HG03575 (cell line): ENCODE results near the gene EML6.

Source experiments
- ATAC-seq: cut with Tn5 transposase; IDR thresholded peaks from one replicate; pipeline ENCODE4 v1.9.1; 2021; ENCODE audit not compliant: unreplicated experiment, insufficient number of reproducible peaks, low FRiP score; ENCODE audit errors: extremely low read depth

Gene EML6

DNA sequence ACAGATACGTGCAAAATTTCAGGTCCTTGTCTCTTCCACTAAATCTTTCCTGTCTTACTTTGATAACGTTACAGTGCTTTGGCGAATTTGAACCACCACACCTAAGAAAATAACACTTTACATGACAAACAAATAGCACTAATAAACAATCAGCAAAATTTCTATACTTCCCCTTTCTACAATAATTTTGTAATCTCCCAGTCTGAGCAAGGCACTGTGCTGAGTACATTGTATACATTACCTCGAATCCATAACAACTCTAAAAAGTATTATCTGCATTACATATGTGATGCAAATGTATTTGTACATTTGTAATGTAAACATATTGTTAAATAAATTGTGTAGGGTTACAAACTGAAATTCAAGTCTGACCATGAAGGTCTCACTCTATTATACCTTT is 276.9 kb downstream of the EML6 start:
- no peak for ATAC-seq

DNA sequence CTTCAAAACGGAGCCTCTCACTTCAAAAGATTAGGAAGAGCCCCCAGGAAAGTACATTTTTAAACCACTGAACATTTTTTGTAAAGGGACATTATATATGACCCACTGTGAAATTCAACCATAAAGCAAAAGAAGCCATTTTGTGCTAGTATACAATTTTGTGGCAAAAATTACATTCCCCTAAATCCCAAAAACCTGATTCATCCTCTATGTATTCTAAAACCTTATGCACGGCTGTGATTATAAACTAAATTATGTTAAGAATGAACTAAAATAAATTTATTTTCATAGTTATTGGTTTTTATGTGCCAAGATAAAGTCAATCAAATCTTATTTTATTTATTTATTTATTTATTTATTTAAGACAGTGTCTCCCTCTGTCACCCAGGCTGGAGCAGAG is 278.3 kb downstream of the EML6 start:
- no peak for ATAC-seq

DNA sequence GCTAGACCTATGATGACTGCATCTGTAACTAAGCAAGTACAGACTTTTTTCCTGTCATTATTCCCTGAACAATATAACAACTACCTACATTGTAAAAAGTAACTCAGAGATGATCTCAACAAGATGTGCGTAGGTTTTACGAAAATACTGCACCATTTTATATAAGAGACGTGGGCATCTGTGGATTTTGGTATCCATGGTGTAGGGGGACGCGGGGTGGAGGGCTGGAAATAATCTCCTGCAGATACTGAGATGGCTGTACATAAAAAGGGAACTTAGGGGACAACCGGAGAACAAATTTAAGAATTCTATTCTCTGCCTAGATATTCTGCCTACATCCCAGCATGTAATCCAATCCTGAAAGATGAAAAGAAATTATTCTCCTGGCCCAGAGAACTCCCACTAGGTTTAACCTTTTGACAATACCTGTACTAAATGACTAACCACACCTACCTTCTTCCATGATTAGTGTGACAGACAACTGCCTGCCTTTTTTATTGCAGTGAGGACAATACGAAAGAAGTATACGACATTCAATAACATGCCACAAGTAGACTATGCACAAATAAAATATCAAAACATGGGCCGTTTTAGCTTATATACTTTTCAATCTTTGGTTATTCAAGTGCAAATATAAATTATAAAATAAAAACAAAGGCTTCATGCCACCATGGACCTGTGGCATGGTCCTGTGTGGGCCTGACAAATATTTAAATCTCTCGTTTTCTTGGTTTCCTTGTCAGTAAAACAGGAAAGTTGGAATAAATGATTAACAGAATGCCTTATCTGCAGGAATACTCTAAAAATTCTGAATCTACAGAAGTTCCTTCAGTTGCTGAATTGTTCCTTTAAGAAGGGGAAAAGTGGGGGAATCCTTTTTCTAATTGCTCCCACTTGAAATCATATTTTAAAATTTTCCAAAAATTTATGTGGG is 280.5 kb downstream of the EML6 start:
- no peak for ATAC-seq

DNA sequence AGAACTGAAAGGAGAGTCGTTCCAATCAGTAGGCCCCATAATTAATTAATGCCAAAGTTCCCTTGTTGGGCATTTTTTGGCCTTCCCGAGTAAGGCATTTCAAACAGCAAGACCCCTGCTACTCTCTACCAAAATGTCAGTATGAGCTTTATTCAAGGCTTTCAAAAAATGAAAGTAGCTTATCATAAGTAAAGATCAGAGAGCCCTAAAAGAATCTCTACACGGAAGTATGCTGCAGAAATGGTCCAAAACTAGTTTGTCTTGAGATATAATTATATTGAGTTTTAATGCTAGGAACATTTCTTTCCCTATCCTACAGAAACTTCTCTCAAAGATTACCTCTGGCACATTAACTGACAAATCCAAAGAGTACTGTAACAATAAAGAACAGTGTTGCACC is 282.8 kb downstream of the EML6 start:
- ATAC-seq: no peak

DNA sequence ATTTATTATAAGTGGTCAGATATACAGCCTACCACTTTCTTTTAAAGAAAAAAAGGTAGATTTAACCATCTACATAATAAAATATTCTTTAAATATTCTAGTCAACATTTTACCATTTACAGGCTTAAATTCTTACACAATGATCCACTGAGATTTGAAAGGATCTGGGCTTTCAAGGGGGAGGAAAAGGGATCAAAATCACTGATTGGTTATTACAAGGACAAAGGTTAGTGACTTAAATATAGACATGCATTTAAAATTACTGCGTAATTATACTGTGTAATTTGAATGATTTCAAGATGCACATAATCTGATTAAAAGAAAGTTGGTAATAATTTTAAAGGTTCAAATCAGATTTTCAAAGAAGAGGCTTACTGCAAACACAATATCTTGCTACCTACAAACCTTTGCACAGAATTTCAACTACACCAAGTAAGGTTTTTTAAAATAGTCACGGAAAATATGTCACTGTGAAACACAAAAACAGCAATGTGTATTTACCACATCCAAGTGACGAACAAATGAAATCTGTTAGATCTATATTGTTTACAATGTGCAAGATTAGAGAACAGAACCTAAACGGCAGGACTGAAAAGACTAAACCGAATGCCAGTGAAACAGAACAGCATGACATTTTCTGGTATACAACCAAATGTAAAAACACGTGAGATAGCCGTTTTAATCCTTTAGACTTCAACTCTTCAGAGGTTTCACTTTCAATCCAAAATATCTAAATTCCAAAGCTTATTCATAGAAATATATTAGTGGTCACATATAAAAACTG is 286.0 kb downstream of the EML6 start:
- ATAC-seq: peak; percentile 11

DNA sequence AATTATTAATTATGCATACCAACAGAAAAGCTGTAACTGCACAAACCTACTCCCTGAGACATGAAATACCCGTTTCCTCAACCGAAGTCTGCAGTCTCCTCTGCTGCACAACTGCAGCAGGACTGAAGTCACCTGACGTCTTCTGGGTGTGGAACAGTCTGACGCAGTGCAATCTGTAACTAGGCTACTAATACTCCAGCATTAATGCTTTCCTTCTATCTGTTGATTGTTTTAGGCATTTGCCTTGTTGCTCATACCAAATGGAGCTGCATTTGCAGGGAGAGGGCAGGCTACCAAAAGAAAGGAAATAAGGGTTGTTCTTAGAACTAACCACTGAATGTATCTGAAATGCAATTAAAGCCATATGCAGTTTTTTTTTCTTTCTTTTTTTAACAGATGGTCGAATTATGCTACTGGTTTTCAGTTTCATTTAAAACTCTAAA is 286.7 kb downstream of the EML6 start:
- peak; percentile 48 for ATAC-seq

DNA sequence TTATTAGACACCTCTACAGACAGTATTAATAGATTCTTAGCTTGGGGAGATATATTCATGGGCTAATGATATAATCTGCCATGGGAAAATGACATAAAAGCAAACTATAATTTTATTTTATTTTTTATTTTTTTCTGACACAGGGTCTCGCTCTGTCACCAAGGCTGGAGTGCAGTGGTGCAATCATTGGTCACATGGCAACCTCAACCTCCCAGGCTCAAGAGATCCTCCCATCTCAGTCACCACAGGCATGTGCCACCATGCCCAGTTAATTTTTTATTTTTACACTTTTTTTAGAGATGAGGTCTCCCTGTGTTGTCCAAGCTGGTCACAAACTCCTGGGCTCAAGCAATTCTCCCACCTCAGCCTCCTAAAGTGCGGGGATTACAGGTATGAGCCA is 287.5 kb downstream of the EML6 start:
- ATAC-seq: no peak

DNA sequence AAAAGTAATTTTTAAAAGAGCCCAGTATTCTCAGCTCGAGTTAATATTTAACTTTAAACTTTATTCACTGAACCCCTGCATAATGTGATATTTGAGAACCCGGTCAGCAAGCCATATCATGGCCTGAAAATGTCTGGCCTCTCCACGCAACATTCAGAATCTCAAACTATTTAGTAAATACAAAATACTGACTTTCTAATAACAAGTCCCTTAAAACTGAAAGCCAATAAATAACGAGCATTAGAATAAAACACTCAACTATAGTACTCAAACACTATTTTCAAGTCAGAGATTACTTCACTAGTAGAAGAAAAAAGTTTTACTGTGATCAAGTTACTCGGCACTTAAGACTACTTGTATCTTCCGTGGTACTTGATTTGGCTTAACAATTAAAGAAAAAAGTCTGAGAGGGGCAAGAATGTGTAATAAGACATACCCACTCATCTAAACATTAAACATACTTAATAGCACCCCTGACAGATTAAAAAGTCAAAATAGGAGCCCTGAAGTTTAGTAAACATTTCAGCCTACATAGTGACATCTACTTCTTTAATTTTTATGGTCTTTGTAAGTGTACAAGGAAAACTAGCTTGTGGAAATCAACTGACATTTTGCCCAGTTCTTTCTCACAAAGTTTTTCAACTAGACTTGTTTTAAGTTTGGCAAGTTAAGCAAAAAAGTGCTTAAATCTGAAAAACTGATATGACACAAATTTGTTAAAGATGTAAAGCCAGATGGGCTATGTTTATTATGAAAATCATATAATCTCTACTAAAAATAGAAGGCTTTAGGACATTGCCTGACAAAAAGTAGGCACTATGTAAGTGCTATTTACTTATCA is 288.6 kb downstream of the EML6 start:
- no peak for ATAC-seq

DNA sequence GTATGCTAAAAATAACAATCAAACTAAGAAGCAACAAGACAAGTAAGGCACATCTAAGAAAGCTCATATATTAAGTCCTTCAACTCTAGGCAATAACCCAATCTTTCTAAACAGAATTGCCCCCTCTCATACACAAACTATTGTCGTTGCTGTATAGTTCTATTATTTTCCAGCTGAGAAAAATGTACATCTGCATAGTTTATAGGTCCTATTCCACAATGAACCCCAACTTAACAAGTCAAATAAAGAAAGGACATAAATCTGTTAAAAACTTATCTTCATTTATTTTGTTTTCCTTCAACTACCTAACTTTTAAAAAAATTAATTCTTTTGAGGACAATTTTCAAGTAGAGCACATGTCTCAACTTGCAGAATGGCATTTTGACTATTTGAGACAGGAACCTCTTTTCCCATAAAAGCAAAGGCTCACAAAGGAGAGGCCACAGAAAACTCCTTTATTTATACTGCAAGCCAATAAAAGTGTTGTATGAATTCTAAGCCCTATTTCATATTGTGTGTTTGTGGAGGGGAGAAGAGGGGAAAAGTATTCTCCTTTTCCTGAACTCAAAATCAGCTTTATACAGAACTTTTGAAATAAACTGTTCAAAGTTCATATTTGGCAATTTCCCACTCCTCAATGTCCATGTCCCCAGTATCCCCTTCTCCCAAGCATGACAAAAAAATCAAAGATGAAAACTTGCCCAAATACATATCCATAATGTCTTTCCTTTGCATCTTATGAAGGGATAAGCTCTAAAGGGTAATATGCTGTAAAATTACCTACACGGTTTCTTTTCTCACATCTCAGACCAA is 289.4 kb downstream of the EML6 start:
- no peak for ATAC-seq

DNA sequence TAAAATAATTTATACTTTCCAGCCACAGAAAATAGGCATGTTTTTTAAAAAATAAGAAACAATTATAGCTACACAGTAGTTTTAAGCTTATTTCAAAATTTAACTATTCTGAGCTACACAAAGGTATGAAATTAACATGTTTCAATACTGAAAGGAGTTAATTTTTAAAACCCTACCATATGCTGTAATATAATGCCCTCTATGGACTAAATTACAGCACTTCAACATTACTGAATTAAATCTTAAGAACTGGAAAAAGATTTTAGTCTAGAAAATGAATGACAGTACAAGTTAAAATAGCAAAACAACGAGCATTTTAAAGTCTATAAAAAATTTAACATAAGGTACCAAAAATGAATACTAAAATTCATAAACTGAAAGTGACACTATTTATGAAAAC is 290.5 kb downstream of the EML6 start:
- no peak for ATAC-seq

DNA sequence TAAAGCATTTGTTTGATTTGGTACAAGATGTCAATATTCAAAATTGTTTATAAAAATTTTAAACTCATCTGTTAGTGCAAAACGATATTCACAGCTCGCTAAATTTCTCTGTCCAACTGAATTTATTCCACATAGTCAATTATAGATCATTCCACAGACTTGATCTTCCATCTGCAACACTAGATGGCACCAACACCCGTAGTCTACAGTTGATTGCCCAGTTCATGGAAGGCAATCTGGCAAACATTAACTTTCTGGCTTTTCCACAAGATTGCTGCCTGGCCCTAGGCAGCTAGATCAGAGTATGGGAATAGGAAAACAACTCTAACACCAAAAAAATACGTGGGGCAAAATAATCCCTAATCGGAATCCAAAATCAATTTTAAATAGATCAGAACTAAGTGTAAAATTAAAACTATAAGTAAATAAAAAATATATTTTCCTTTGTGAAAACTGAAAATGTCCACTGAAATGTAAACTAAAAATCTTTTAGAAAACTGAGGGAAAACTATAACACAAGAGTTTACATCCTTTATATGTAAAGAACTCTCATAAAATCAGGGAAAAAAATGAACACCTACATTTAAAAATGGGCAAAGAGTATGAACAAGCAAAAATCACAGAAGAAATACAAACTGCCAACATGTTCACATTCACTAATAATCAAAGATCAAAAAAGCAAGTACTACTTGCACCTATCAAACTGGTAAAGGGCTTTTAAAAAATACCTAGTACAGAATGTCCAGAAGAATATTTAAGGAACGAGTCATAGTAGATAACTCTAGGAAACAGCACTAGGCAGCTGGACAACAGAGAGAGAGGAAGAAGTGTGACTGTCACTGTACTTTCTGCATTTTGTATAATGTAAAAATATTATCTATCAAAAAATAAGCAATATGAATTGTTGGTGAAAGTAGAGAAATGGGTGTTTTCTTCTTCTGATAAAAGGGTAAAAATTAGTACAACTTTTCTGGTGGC is 291.8 kb downstream of the EML6 start:
- ATAC-seq: no peak

DNA sequence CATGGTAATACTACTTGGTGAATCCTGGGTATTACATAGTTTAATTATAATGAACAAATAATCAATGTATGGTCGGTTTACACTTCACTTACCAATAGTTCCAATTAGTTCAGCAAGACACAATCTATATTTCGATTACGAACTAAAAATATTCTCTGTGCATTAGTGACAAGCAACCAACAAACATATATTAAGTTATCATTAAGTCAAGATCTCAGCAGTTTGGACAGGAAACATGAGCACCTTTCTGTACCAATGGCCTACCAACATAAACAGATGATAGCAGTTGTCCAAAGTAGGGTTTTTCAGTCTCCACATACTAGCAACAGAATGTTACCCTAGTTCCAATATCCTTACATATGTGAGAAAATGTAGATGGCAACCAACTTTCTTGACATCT is 294.0 kb downstream of the EML6 start:
- ATAC-seq: no peak

DNA sequence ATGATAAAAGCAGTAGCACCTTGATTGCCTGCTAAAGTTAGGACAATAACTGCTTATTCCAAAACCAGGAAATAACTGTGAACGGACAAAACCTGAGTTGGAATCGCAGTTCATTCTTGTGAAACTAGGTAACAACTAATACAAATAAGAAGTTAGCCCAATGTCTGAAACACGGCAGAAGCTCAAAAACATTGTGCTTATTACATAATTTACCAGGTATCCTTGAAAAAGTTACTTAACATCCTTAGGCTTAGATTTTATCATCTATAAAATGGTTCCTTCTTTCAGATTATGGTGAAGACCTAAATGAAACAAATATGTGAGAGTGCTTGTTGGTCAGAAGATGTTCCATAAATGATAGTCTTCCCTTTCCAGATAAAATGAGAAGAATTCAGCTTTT is 294.4 kb downstream of the EML6 start:
- ATAC-seq: no peak

DNA sequence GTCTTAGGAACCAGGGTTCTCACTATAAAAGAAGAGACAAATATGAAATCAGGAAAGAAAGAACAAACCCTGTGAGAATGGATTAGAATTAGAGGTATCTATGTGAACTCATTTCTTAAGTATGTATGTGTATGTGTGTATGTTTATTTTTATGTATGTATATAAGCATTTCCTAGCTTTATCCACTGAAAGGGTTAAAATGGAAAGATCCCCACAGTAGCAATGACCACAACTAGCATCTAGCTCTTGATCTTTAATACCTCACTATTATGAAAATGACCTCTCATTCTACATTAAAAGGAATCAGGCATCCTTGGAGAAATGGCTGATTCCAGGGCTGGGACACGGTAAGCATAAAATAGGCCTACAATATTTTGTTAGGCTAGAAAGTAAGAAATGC is 295.2 kb downstream of the EML6 start:
- no peak for ATAC-seq

DNA sequence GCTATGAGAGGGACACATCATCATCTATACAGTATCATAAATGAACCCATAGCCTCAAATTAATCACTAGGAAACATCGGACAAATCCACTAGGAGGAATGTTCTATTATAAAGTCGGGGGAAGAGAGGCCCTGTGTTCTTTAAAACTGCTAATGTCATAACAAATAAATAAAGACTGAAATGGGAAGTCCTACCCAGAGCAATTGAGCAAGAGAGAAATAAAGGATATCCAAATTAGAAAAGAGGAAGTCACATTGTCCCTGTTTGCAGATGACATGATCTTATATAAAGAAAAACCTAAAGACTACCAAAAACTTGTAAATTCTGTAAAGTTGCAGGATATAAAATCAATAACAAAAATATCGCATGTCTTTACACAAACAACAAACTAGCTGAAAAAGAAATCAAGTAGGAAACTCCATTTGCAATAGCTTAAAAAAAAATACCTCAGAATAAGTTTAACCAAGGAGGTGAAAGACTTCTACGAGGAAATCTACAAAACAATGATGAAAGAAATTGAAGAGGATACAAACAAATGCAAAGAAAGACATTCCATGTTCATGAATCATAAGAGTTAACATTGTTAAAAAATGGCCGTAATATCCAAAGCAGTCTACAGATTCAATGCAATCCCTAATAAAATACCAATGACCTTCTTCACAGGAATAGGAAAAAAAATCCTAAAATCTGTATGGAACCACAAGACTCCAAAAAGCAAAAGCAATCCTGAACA is 296.2 kb downstream of the EML6 start:
- ATAC-seq: no peak
